ENCODE results near the gene PHF21B.
"Not testable (repeated sequence)": the region's sequence is repeated elsewhere in the genome, so short reads cannot be mapped to it uniquely, and the experiment has no call there.

PHF21B gene

GRCh38 chr22:45009606-45010531 lies at the start of gene PHF21B:
Gene PHF21B, minus strand, starts transcription at chr22:45010005. Its CDS starts 456 bp downstream, at chr22:45009549.
- DNase-seq (ENCODE audit: low read depth), result no peak

DNA sequence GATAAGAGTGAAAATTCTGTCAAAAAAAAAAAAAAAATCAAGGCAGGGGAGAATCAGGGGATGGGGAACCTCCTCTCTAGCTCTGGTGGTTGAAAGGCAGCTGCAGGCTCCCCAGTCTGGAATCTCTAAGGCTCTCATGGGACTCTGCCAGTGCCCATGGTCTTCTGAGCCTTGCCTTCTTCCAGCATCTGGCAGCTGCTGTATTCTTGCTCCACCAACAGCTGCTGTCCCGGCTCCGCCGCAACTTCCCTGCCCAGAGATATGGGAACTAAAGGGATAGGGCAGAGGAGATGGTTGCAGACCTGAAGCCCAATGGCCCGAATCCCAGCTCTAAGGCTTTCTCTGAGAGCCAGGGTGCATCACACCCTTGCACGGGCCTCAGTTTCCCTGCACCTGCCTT lies 49.5 kb upstream of the PHF21B start:
- no peak for DNase-seq (ENCODE audit: low read depth)

GRCh38 chr22:45058622-45058912 lies 48.8 kb upstream of the PHF21B start:
- DNase-seq (ENCODE audit: low read depth), result no peak

- no peak for DNase-seq (ENCODE audit: low read depth)
Measured at GRCh38 chr22:45055936-45056335, 46.1 kb upstream of the PHF21B start.

GRCh38 chr22:45053571-45053970 lies 43.8 kb upstream of the PHF21B start:
- DNase-seq (ENCODE audit: low read depth), result no peak

- DNase-seq (ENCODE audit: low read depth), result no peak
Measured at GRCh38 chr22:45053094-45053493, 43.3 kb upstream of the PHF21B start.

DNA sequence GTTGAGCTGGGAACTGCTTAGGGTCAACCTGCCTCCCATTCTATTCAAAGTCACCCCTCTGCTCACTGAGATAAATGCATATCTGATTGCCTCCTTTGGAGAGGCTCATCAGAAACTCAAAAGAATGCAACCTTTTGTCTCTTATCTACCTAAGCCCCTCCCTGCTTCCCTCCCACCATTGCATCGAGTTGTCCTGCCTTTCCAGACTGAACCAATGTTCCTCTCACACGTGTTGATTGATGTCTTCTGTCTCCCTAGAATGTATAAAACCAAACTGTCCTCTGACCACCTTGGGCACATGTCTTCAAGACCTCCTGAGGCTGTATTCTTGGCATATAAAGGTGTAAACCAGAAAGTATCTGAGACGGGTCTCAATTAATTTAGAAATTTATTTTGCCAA lies 42.9 kb upstream of the PHF21B start:
- DNase-seq (ENCODE audit: low read depth), result not testable (repeated sequence)

DNA sequence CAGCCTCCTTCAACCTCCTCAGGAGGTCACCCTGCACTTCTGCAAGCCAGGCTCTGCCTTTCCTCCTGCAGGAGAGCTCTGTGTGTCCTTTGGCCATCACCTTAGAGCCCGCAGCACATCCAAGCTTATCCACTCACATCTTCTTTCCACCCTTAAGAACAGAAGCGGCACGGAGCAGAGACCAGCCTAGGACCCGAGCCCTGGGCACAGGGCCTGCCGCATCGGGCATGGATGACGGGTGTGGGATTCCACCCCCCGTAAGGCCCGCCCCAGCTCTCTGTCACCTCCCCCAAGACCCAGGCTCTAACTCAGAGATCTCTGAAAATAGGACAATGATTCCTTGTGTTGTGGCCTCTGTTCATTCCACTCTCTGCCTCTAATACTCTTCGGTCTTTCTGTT lies 42.1 kb upstream of the PHF21B start:
- no peak for DNase-seq (ENCODE audit: low read depth)

DNA sequence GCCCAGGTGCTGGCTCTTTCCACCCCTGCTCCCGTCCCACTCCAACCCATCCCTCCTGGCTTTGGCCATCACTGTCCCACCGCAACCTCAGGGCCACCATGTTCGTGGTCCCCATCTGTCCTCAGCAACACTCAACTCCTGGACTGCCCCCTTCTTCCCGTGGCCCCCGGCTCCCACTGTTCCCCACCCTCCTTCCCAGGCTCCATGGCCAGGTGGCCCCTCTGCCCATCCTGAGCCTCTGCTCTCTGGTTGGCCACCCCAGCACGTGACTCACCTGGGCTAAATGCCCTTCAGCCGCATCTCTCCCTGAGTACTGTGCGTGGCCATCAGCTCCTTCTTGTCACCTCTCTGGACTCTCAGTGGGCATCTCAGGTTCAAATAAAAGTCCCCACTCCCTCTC lies 41.6 kb upstream of the PHF21B start:
- DNase-seq (ENCODE audit: low read depth), result no peak

DNA sequence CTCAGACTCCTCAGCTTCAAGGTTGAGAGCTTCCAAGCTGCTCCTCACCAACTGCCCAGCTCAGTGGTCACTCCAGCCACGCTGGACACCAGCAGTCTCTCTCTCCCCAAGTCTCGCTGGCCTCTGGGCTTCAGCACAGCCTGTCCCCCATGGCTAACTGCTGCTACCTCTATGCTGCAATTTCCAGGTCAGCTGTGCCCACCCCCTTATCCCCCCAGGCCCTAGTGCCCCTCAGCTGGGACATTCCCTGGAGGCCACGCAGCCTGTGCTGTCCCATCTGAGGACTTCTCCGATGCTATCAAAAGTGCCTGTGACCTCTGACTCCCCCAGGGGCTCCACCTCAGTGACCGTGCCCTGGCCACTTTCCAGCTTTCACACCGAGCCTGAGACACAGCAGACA lies 37.5 kb upstream of the PHF21B start:
- DNase-seq (ENCODE audit: low read depth), result no peak

DNA sequence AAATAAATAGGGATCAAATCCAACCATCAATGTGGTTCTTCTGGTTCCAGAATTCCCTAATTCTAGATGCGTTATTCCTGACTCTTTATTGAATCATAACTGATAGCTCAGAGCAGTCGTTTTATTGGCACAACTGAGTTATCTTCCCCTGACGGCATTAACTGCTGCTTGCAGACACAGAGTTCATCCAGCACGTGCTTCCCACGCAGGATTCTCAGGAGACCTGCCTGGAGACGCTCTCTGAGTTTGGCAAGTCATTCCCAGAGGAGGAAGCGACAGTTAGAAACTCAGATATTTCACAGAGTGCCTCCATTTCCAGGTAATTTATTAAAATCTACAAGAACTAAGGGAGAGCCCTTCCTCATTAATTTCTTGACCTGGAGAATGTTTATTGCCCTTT lies 35.4 kb upstream of the PHF21B start:
- no peak for DNase-seq (ENCODE audit: low read depth)

GRCh38 chr22:45042263-45042662 lies 32.5 kb upstream of the PHF21B start:
- no peak for DNase-seq (ENCODE audit: low read depth)

DNA sequence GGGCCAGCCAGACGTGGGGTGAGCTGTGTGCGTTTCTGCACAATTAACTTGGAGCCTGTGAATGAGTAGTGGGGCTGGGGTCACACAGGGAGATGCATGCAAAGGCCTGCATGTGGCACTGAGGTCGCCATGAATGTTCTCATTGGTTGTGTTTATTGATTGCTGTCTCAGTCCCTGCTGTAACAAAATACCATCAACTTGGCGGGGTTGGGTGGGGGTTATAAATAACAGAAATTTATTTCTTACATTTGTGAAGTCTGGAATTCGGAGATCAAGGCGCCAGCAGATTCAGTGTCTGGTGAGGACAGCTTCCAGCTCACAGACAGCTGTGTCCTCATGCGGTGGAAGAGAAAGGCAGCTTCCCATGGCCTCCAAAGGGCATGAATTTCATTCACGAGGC lies 29.3 kb upstream of the PHF21B start:
- no peak for DNase-seq (ENCODE audit: low read depth)

DNA sequence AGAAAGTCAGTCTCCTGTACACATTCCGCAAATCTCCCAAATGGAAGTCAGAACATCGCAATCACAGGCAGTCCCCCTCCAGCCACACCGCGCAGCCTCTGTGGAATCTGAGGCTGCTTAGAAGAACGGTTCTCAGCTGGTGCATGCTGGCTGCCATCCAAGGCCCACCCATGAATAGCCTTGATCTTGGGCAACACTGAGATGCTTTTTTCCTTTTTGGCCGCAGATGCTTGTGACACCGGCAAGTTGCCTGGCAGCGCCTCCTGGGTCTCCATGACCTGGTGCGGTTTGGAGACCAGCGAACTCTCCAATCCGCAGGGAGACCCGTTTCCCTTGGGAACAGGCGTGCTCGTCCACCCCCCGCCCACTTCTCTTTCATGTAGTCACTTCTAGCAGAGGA lies 26.3 kb upstream of the PHF21B start:
- no peak for DNase-seq (ENCODE audit: low read depth)

- no peak for DNase-seq (ENCODE audit: low read depth)
Measured at GRCh38 chr22:45034821-45035220, 25.0 kb upstream of the PHF21B start.

- no peak for DNase-seq (ENCODE audit: low read depth)
Measured at GRCh38 chr22:45034156-45034555, 24.4 kb upstream of the PHF21B start.

GRCh38 chr22:45033136-45033535 lies 23.3 kb upstream of the PHF21B start:
- DNase-seq (ENCODE audit: low read depth), result no peak

- DNase-seq (ENCODE audit: low read depth), result no peak
Measured at GRCh38 chr22:45031629-45032403, 22.0 kb upstream of the PHF21B start.

GRCh38 chr22:45029501-45029900 lies 19.7 kb upstream of the PHF21B start:
- DNase-seq (ENCODE audit: low read depth), result no peak

DNA sequence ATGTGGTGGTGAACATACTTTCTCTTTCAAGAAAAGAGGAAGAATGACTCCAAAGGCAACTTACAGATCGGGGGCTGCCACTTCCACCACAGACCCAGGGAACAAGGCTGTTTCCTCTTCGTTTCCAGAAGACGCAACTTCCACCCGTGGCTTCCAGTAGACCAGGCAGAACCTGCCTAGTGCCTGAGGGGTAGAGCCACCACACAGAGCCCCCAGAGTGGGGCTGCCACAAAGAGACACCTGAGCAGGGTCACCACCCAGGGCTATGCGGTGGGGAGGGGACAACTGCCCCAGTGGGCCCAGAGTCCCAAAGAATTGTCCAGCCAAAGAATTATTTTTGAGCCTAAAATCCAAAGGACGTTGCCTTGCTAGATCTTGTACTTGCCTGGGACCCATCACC lies 16.7 kb upstream of the PHF21B start:
- no peak for DNase-seq (ENCODE audit: low read depth)

DNA sequence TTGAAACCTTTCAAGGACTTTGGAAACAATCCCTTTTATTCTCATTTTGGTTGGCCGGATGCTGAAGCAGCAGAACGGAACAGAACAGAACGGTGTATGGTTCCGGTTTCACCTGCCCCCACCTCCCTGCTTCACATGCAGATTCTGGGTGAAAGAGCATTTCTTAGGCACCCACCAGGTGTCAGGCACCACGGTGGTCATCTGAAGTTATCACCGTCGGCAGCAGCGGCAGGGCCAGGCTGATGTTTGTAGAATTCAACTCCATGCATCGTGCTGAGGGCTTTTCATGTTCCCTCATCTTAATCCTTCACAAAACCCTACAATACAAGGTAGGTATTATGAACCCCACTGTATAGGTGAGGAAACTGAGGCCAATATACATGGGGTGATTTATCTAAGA lies 13.6 kb upstream of the PHF21B start:
- DNase-seq (ENCODE audit: low read depth), result no peak

- DNase-seq (ENCODE audit: low read depth), result no peak
Measured at GRCh38 chr22:45019861-45020655, 10.3 kb upstream of the PHF21B start.

- no peak for DNase-seq (ENCODE audit: low read depth)
Measured at GRCh38 chr22:45014654-45015053, 4.8 kb upstream of the PHF21B start.
